Sigmoid colon (tissue), 4 donors: ENCODE results near the gene LAPTM5.

Source experiments
- POLR2A ChIP-seq, 2 donors: fragments of 450-650 bp; IDR thresholded peaks; one replicate each; pipeline ENCODE4 v1.6.1; 2016; ENCODE audit warnings: antibody characterized with exemption in 2 of 2, mild to moderate bottlenecking in 2 of 2, moderate library complexity in 2 of 2
- POLR2AphosphoS5 ChIP-seq, 4 donors: sonication (generic); formaldehyde crosslinking; IDR thresholded peaks; one replicate each; pipeline ENCODE4 v1.6.1; 2017; ENCODE audit warnings: antibody characterized with exemption in 4 of 4
- TF ChIP-seq, protein P1 (sequence below), 4 experiments: fragments of 450-650 bp in 3 of 4; fragments of 200-600 bp in 1 of 4; IDR thresholded peaks; one replicate each; pipeline ENCODE4 v1.5.1; 2016 to 2019; ENCODE audit warnings: antibody characterized with exemption in 4 of 4, mild to moderate bottlenecking in 3 of 4, moderate library complexity in 2 of 4

- TF ChIP-seq, protein P1, sequence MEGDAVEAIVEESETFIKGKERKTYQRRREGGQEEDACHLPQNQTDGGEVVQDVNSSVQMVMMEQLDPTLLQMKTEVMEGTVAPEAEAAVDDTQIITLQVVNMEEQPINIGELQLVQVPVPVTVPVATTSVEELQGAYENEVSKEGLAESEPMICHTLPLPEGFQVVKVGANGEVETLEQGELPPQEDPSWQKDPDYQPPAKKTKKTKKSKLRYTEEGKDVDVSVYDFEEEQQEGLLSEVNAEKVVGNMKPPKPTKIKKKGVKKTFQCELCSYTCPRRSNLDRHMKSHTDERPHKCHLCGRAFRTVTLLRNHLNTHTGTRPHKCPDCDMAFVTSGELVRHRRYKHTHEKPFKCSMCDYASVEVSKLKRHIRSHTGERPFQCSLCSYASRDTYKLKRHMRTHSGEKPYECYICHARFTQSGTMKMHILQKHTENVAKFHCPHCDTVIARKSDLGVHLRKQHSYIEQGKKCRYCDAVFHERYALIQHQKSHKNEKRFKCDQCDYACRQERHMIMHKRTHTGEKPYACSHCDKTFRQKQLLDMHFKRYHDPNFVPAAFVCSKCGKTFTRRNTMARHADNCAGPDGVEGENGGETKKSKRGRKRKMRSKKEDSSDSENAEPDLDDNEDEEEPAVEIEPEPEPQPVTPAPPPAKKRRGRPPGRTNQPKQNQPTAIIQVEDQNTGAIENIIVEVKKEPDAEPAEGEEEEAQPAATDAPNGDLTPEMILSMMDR (IDR thresholded peaks at IDR 0.05), result no peak
- no peak for TF ChIP-seq POLR2A (IDR thresholded peaks at IDR 0.05)
- no peak for TF ChIP-seq POLR2AphosphoS5 (IDR thresholded peaks at IDR 0.05)
Observed at GRCh38 chr1:30775433-30775975, 17.9 kb upstream of the LAPTM5 start.
